HepG2 (cell line): ENCODE data around the gene POC1A. TPM values are rescaled to one million over a fixed set of nuclear protein-coding genes. Genes with fewer than 3 reads are reported as not detected.

Source experiments
- ATAC-seq: fragments of 200-7000 bp; cut with Tn5 transposase; 3 replicates; pipeline ENCODE4 v1.9.1; 2020; ENCODE audit warnings: mild to moderate bottlenecking, moderate library complexity
- BruUV-seq: library from RNA; stranded (reverse); fragments of 400-500 nt; replicated peaks from 2 replicates; lab custom pipeline; 2021; lab: Mats Ljungman, UMichigan
- CTCF ChIA-PET: fragments of 300-600 bp; formaldehyde crosslinking; extraction: SDS; loops from one replicate; lab custom pipeline; 2021; ENCODE audit warnings: low total read pairs, inconsistent platforms, low intra/inter-chr PET ratio; lab: Yijun Ruan, JAX
- POLR2A ChIA-PET: fragments of 350-600 bp; sonication (Branson Sonifier 250); formaldehyde crosslinking; loops from one replicate; lab custom pipeline; 2020; ENCODE audit warnings: antibody characterized with exemption, inconsistent platforms; lab: Yijun Ruan, JAX
- DNase-seq: peaks from one replicate; pipeline ENCODE4 v3.0.0-alpha.2; 2015; ENCODE audit warnings: low spot score
- FAIRE-seq: peaks from 3 replicates; lab custom pipeline; 2011; peaks lifted over from hg19 to GRCh38; lab: Jason Lieb, UNC
- H2AFZ ChIP-seq: one replicate; pipeline ENCODE4 v1.6.1; 2011; ENCODE audit warnings: low read length, inconsistent platforms
- H3K27ac ChIP-seq: fragments of 300-600 bp; 3 replicates; pipeline ENCODE4 v1.8.0; 2011; ENCODE audit warnings: mixed run types, mild to moderate bottlenecking, mixed read lengths, low read length, inconsistent platforms; ENCODE audit not compliant: insufficient read depth; ENCODE audit errors: extremely low read length
- H3K27me3 ChIP-seq, 2 experiments: fragments of 200-600 bp in 1 of 2; 2 replicates in 1 of 2; 3 replicates in 1 of 2; pipeline versions ENCODE4 v1.6.0 to v1.8.0; 2011; ENCODE audit warnings: low read length in 2 of 2, mild to moderate bottlenecking in 2 of 2, moderate library complexity in 2 of 2, inconsistent platforms in 1 of 2; ENCODE audit not compliant: insufficient read depth in 2 of 2, control insufficient read depth in 1 of 2
- H3K36me3 ChIP-seq, 2 experiments: fragments of 200-600 bp in 1 of 2; replicated peaks in 1 of 2; 2 replicates in 1 of 2; 3 replicates in 1 of 2; pipeline versions ENCODE4 v1.5.1 to v1.8.0; 2011; ENCODE audit warnings: low read length in 2 of 2, inconsistent platforms in 1 of 2; ENCODE audit not compliant: insufficient read depth in 2 of 2, control insufficient read depth in 1 of 2
- H3K4me1 ChIP-seq: 2 replicates; pipeline ENCODE4 v1.5.1; 2012; ENCODE audit warnings: low read length, inconsistent platforms; ENCODE audit not compliant: insufficient read depth
- H3K4me2 ChIP-seq: 2 replicates; pipeline ENCODE4 v1.6.0; 2011; ENCODE audit warnings: low read depth, low read length, inconsistent platforms
- H3K4me3 ChIP-seq, 3 experiments: fragments of 200-600 bp in 1 of 3; sonication (generic), shearing (Covaris generic) in 1 of 3; replicated peaks in 1 of 3; 2 replicates each; pipeline ENCODE4 v1.5.1; 2011 to 2016; ENCODE audit warnings: low read length in 3 of 3, inconsistent platforms in 2 of 3, low read depth in 2 of 3, mild to moderate bottlenecking in 2 of 3, control low read depth in 1 of 3, mixed read lengths in 1 of 3; ENCODE audit not compliant: insufficient read depth in 1 of 3
- H3K79me2 ChIP-seq: one replicate; pipeline ENCODE4 v1.6.1; 2011; ENCODE audit warnings: low read length, inconsistent platforms; ENCODE audit not compliant: insufficient read depth
- H3K9ac ChIP-seq: 2 replicates; pipeline ENCODE4 v1.6.0; 2011; ENCODE audit warnings: mild to moderate bottlenecking, low read depth, low read length, inconsistent platforms; ENCODE audit not compliant: insufficient read depth
- H3K9me3 ChIP-seq: 2 replicates; pipeline ENCODE4 v1.5.1; 2012; ENCODE audit warnings: mild to moderate bottlenecking, low read length
- H4K20me1 ChIP-seq: 2 replicates; pipeline ENCODE4 v1.6.0; 2011; ENCODE audit warnings: inconsistent platforms, mild to moderate bottlenecking, low read length, moderate library complexity; ENCODE audit not compliant: insufficient read depth
- ARNT ChIP-seq: fragments of 450-650 bp; IDR thresholded peaks from 2 replicates; pipeline ENCODE4 v1.6.1; 2017
- CREM ChIP-seq, 2 experiments: sonication (generic) in 1 of 2; formaldehyde crosslinking in 1 of 2; IDR thresholded peaks; 2 replicates each; pipeline versions ENCODE4 v1.4.0 to v1.6.1; 2016 to 2020; ENCODE audit warnings: antibody characterized with exemption in 1 of 2, mild to moderate bottlenecking in 1 of 2, missing genetic modification reagents in 1 of 2
- DNMT1 ChIP-seq: sonication (generic); formaldehyde crosslinking; IDR thresholded peaks from 2 replicates; pipeline ENCODE4 v1.5.1; 2020; ENCODE audit warnings: mild to moderate bottlenecking, missing genetic modification reagents
- NFKBIZ ChIP-seq: IDR thresholded peaks from 2 replicates; pipeline ENCODE4 v1.6.1; 2018; ENCODE audit warnings: missing genetic modification reagents, missing compliant biosample characterization
- RBM22 ChIP-seq: fragments of 200-400 bp; formaldehyde crosslinking; optimal IDR thresholded peaks from 2 replicates; pipeline ENCODE3; 2017; ENCODE audit warnings: mild to moderate bottlenecking, low read length, moderate library complexity
- SP2 ChIP-seq: sonication (generic); formaldehyde crosslinking; IDR thresholded peaks from 2 replicates; pipeline ENCODE4 v1.5.1; 2020; ENCODE audit warnings: mild to moderate bottlenecking, missing genetic modification reagents
- WIZ ChIP-seq: sonication (generic); formaldehyde crosslinking; IDR thresholded peaks from 2 replicates; pipeline ENCODE4 v1.5.1; 2020; ENCODE audit warnings: mild to moderate bottlenecking, missing genetic modification reagents
- ZNF446 ChIP-seq: sonication (generic); formaldehyde crosslinking; IDR thresholded peaks from 2 replicates; pipeline ENCODE4 v1.5.0; 2020; ENCODE audit warnings: mild to moderate bottlenecking, missing genetic modification reagents
- ZNF720 ChIP-seq: sonication (generic); formaldehyde crosslinking; IDR thresholded peaks from 2 replicates; pipeline ENCODE4 v1.4.0; 2020; ENCODE audit warnings: missing genetic modification reagents
- WGBS: methylation state at CpG from one replicate; pipeline ENCODE4 v1.1.6; 2017; ENCODE audit warnings: low lambda C conversion rate; 5-methylcytosine and 5-hydroxymethylcytosine counted together
- in situ Hi-C: cut with HindIII; loops from 2 replicates; pipeline ENCODE4 v1.10.0; 2017; ENCODE audit warnings: low pct_unique_long_range_greater_than_20kb; ENCODE audit not compliant: extremely low pct_ligation_motif_present
- intact Hi-C: fragments of 100-400 bp; cut with micrococcal nuclease; formaldehyde crosslinking; loops from one replicate; pipeline ENCODE4 v1.10.0; 2022; ENCODE audit not compliant: unreplicated experiment
- polyA plus RNA-seq, 8 experiments: library from polyadenylated mRNA; depleted of rRNA in 3 of 8; stranded (reverse) in 7 of 8; unstranded in 1 of 8; fragments of >200 nt; fragmentation: Illumina TruSeq in 4 of 8; extraction: Trizol in 4 of 8; gene quantifications; 2 replicates each; pipeline versions ENCODE4 v1.2.1 to v1.2.3, GENCODE V29; 2011 to 2016; ENCODE audit warnings: low read depth in 4 of 8, missing spikeins in 1 of 8, mixed read lengths in 1 of 8; ENCODE audit not compliant: insufficient read depth in 1 of 8
- total RNA-seq, 5 experiments: library from RNA; depleted of rRNA; stranded (reverse); fragments of >200 nt; fragmentation: Illumina TruSeq; extraction: Trizol; gene quantifications; 2 replicates each; pipeline ENCODE4 v1.2.3, GENCODE V29; 2016; ENCODE audit warnings: low read depth in 1 of 5
- TF ChIP-seq, protein P1 (sequence below): sonication (generic); formaldehyde crosslinking; IDR thresholded peaks from 2 replicates; pipeline ENCODE4 v1.8.1; 2022; ENCODE audit warnings: low read depth, mild to moderate bottlenecking, missing genetic modification reagents
- TF ChIP-seq, protein P2 (sequence below): sonication (generic); formaldehyde crosslinking; IDR thresholded peaks from 2 replicates; pipeline ENCODE4 v1.8.0; 2022; ENCODE audit warnings: mild to moderate bottlenecking, missing genetic modification reagents
- TF ChIP-seq, protein P3 (sequence below): IDR thresholded peaks from 2 replicates; pipeline ENCODE4 v1.6.1; 2016; ENCODE audit warnings: missing biosample characterization, missing genetic modification reagents, low read depth

POC1A gene
- total and polyA plus RNA-seq, 2 of the 13 experiments (the other 11 are each of a cell fraction or from before 2014, with no cell fraction given), result 14.6 to 20.0 TPM

DNA sequence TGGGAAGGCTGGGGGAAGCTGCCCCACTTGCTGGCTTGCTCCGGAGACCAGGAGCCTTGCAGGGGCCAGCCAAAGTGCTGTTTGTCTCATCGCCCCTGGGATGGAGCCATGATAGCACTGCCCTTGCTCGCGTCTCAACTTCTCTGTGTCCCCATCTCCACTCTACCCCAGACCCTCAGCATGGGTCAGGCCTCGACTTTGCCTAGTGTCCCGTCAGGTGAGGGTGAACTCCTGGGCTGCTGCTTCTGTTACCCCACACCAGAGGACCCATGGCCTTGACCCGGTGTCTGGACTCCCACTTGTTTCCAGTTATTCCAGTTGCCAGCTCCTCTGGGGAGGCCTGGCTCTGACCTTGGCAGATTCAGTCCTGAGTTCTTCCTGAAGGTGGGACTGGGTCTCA lies 61.3 kb downstream of the POC1A start:
- in situ Hi-C loops, result no loop called here

More for the DNA sequence above, 61.3 kb downstream of the POC1A start:
- no peak overlapping the region for H3K4me2 ChIP-seq
- CTCF ChIA-PET, result no interaction called here
- DNase-seq (no peak), FAIRE-seq (no peak), ATAC-seq (no peak)
- WGBS, result 91% methylated on average over 6 of the region's 7 CpGs
- peaks cover 0 to 38% of the 10 kb centered on the region in 2 experiments; a peak in 4 of 5 replicates for H3K36me3 ChIP-seq
- H3K9ac ChIP-seq, result no peak overlapping the region
- no peak overlapping the region for H2AFZ ChIP-seq
- H3K27ac ChIP-seq, result no peak overlapping the region
- peaks cover 38% of the 10 kb centered on the region for H3K4me1 ChIP-seq
- intact Hi-C loops, result no loop called here
- no peak overlapping the region for H3K4me3 ChIP-seq
- H4K20me1 ChIP-seq, result no peaks in the 10 kb centered on the region
- H3K9me3 ChIP-seq, result no peaks in the 10 kb centered on the region
- no peaks in the 10 kb centered on the region for H3K27me3 ChIP-seq
- TF ChIP-seq WIZ (CRISPR knock-in tag) (no peak), CREM (IDR thresholded peaks at IDR 0.05) (no peak), CREM (CRISPR knock-in tag; IDR thresholded peaks at IDR 0.05) (no peak), ZNF720 (CRISPR knock-in tag) (no peak), DNMT1 (CRISPR knock-in tag) (no peak), RBM22 (no peak), ARNT (no peak), ZNF446 (CRISPR knock-in tag) (no peak), NFKBIZ (no peak), SP2 (CRISPR knock-in tag) (no peak)
- TF ChIP-seq, protein P1, sequence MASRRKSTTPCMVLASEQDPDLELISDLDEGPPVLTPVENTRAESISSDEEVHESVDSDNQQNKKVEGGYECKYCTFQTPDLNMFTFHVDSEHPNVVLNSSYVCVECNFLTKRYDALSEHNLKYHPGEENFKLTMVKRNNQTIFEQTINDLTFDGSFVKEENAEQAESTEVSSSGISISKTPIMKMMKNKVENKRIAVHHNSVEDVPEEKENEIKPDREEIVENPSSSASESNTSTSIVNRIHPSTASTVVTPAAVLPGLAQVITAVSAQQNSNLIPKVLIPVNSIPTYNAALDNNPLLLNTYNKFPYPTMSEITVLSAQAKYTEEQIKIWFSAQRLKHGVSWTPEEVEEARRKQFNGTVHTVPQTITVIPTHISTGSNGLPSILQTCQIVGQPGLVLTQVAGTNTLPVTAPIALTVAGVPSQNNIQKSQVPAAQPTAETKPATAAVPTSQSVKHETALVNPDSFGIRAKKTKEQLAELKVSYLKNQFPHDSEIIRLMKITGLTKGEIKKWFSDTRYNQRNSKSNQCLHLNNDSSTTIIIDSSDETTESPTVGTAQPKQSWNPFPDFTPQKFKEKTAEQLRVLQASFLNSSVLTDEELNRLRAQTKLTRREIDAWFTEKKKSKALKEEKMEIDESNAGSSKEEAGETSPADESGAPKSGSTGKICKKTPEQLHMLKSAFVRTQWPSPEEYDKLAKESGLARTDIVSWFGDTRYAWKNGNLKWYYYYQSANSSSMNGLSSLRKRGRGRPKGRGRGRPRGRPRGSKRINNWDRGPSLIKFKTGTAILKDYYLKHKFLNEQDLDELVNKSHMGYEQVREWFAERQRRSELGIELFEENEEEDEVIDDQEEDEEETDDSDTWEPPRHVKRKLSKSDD, result no peak
- TF ChIP-seq, protein P2, sequence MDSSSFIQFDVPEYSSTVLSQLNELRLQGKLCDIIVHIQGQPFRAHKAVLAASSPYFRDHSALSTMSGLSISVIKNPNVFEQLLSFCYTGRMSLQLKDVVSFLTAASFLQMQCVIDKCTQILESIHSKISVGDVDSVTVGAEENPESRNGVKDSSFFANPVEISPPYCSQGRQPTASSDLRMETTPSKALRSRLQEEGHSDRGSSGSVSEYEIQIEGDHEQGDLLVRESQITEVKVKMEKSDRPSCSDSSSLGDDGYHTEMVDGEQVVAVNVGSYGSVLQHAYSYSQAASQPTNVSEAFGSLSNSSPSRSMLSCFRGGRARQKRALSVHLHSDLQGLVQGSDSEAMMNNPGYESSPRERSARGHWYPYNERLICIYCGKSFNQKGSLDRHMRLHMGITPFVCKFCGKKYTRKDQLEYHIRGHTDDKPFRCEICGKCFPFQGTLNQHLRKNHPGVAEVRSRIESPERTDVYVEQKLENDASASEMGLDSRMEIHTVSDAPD, result no peak
- TF ChIP-seq, protein P3, sequence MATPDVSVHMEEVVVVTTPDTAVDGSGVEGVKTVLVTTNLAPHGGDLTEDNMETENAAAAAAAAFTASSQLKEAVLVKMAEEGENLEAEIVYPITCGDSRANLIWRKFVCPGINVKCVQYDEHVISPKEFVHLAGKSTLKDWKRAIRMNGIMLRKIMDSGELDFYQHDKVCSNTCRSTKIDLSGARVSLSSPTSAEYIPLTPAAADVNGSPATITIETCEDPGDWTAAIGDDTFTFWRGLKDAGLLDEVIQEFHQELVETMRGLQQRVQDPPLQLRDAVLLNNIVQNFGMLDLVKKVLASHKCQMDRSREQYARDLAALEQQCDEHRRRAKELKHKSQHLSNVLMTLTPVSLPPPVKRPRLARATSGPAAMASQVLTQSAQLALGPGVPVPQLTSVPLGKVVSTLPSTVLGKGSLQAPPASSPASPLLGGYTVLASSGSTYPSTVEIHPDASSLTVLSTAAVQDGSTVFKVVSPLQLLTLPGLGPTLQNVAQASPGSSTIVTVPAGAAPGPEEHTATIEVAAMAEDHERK, result no peak
- TF ChIP-seq, all 625 proteins: peak for 0
- POLR2A ChIA-PET, result no interaction called here
- H3K79me2 ChIP-seq, result no peaks in the 10 kb centered on the region
- BruUV-seq, result no TSS peak
